Dermis blood vessel endothelial cell (primary cell): ENCODE data around the gene MAPK8. TPM values are rescaled to one million over a fixed set of nuclear protein-coding genes. Genes with fewer than 3 reads are reported as not detected.

ENCODE experiments used
- DNase-seq: peaks from one replicate; pipeline ENCODE4 v3.0.0; 2010
- total RNA-seq: library from RNA; depleted of rRNA; stranded (reverse); fragments of >200 nt; gene quantifications from 2 replicates; pipeline ENCODE4 v1.2.3, GENCODE V29; 2014

Gene MAPK8
- total RNA-seq, 1 donor from 2014 or later, result 81.3 TPM

DNA sequence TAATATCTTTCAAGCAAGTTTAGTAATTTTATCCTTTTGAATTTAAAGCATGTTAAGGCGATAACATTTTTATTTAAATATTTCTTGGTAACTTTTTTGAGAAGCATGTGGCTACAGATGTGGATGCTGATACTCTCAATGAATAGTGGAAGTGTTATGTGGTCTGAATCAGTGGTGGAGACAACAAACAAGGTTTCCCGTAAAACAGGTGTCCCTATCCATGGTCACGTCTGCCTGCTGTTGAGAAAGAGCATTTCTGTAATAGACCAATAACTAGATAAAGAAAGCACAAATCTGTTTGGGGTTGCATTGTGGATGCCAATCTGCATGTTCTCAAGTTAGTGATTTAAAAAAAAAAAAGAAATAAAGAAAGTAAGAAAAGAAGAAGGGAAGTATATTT is 13.9 kb upstream of the MAPK8 start:
- DNase-seq, result no peak

DNA sequence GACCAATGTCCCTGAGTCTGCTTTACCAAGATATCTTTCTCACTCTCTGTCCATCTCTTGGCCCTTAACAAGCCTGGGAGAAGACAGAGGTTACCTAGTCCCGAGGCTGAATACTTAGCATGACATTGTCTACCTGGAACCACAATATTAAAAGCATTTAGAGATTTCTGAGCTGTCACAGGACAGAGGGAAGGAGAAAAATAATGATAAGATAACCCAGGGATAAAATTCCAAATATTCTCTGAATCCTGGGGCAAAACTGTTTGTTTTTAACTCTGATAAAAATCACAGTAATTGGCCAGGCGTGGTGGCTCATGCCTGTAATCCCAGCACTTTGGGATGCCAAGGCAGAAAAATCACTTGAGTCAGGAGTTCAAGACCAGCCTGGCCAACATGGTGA is 12.0 kb upstream of the MAPK8 start:
- DNase-seq, result no peak

DNA sequence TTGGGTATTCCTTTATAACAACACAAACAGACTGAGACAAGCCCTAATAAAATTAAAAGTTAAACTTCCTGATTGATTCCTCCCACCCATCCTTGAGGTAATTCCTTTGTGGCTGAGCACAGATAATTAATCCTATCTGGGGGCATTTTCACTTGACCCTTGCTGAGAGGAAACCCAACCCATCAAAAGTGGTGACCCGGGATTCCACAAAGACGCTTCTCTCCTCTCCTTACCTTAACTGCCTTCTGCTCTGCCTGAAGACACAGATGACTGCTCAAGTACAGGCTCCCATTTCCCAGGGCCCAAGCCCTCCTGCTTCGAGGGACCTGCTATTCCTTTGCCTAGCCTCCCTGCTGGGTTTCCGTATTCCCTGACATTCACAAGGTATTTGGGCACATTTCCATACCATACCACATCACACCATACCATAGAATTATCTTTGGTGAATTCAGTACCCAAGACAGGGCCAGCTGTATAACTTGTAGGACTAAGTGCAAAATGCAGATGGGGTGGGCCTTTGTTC is 9.8 kb upstream of the MAPK8 start:
- no peak for DNase-seq

DNA sequence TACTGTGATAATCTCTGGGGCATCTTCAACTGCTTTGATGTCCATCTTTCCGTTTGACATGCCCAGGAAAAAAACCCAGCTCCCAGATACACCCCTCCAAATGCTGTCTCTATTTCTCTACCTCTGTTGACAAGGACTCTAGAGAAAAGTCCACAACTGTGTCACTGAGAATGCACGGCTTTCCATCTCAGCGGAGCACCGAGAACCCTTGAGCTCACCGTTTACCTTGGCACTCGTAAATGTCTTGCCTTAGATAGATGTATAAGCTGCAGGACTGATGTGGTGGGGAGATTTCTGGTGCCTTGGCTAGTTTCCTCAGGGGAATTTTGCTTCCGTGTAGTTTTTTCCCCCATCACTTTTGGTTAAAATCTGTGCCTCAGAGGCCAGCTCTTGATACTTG is 7.4 kb upstream of the MAPK8 start:
- DNase-seq, result no peak

DNA sequence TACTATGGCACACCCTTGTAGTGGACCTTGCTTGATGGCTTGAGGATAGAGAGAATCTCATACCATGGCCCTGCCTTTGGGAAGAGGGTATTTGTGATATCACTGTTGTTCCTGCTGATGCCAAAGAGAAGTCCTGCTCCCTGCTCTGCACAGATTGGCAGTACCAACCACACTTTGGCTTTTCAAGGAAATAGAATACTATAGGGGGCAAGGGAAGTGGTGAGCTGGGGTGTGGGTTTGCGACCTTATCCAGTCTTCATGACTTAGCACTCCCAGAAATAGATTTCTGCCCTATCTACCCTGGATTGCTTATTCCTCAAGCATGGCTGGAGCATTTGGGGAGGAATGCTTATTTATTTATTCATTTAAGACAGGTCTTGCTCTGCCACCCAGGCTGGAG is 6.8 kb upstream of the MAPK8 start:
- no peak for DNase-seq

DNA sequence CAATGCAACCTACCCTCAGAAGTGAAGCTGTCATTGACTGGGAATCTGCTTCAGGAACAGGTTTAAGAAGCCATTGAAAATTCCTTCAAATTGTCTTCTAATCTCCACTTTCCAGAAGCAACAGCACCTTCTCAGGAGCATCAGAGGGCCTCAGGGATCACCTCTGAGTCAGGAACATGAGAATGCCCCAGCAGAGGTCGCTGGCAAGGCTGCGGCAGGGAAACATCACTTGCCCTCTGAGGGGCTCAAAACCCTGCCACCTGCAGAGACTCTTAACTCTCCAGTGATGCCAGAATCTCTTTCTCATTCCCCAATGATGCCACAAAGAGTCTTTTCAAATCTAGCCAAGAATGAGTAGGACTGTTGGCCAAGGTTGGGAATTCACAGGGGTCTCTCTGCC is 5.9 kb upstream of the MAPK8 start:
- DNase-seq, result no peak

DNA sequence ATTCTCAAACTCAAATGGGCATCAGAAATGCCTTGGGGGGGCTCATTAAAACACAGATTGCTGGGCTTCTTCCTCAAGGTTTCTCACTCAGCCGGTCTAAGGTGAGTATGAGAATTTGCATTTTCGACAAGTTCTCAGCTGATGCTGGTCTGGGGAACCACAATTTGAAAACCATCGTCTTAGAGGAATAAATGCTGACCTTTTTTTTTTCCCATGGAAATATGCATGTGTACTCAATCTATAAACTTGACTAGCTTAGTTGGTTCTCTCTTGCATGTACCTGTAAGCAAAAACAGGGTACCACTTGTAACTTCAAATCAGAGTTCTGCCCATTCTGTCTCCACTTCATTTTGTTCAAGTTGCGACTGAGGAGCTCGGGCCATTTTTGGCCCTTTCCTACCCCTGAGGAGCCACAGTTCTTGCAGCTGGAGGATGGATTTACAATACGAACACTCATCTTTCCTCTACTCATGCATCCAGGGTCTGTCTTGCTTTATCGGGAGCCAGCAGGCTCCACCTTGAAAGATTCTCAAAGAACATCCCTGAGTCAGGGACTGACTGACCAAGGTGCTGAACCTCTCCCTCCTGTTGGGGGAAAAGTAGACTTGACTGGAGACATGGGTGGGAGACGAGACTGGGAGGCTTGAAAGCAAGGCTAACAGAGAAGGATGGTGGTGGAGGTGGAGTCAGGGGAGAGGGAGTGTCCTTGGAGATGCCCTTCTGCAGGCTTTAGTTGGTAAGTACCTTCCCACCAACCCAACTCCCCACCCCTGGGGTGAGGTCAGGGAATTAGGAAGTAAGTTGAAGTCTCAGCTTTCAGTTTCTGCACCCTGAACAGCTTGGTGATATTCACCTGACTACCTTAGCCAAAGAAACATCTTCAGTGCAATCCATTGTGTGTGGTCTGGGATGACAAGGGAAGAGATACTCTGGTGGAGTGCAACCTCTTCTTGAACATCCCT is 3.7 kb upstream of the MAPK8 start:
- DNase-seq, result no peak

DNA sequence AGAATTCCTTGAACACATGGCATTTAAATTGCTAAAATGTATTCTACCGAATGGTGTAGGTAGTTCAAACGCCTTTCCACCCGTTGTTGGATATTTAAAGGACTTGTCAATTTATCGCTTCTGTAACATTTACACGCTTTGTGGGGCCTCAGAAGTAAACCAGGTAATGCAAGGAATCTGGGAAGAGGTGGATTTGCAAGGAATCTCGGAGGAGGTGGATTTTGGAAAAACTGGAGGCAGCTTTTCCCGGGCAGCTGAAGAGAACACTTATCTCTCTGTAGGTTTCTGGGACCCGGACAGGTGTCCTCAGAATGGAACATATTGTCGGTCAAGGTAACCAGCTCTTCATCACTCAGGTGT is 592 bp upstream of the MAPK8 start:
- DNase-seq, result no peak

DNA sequence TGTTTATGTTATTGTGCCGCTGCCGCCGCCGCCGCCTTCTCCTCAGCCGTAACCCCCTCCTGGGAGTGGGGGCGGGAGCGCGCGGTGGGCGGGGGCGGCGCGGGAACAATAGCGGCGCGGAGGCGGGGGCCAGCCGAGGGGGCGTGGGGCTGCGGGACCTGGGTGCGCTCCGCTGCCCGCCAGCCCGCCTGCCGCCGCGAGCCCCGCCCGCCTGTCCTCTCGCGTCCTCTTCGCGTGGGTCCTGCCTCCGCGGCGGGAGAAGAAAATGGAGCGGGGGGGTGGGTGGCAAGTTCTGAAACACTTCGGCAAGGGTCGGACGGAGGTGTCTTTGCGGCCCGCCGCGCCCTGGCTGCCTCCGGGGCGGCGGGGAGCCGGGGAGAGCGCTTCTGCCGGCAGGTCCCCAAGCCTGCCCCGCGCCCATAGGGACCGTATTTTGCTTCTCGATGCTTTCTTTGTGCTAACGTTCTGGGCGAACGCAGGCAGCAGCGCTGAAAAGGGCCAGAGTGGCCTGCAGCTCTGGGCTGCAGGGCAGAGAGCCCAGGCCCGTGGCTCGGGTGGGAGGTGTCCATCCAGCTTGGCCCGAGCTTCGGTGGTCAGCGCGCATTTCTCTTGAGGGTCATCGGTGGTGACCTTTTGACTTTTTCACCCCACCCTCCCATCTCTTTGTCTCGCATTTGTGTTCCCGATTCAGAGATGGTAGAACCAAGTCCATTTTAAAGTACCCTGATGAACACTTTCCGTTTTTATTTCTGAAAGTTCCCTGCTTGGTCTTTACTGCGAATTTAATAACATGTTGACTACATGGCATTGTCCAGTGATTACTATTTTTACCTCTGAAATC is 613 bp downstream of the MAPK8 start:
- peak; percentile 74 for DNase-seq

DNA sequence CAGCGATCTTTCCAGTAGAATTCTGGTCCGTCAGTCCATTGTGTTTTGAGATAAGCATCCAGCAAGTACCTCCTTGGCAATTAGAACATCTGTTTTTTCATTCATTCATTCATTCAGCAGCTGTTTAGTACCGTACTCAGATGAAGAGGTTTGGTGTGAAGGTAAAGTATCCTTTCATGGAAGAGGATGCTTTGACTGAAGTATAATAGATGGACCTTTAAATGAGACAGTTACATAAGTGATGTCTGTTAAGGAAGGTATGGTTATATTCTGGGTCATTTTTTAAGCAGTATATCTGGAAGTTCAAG is 1.2 kb downstream of the MAPK8 start:
- peak; percentile 20 for DNase-seq

DNA sequence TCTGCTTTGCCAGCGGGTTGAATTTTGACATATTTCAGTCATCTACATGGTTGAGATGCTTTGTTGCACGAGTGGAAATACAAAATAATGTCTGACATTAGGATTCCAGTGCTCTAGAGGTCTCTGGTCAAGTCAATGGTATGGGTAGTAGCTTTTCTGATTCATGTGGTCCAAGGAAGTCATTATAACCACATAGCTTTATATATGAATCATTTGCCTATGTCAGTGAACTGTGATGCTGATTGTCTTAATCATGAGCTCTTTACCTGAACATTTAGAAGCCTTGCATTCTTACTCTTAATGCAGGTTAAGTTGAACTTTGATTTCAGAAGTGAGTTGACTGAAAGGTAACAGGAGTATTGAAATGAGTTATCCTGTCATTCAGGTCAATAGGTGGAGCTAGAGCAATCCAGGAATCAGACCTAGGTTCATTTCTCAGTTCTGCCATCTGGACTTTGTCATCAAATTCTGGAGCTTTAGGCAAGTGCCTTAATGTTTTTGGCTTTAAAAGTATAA is 3.3 kb downstream of the MAPK8 start:
- DNase-seq, result peak; percentile 46

DNA sequence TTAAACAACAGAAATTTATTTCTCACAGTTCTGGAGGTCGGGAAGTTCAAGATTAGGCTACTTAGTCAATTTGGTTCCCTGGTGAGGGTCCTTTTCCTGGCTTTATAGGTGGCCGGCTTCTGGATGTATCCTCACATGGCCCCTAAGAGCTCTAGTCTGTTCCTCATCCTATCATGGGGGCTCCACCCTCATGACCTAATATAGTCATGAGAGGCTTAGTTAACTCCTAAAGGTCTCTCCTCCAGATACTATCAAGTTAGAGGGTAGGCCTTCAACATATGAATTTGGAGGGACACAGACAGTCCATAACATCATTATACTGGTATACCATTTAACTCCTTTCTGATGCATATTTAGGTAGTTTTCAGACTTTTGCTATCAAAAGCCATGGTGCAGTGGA is 7.6 kb downstream of the MAPK8 start:
- DNase-seq, result no peak

DNA sequence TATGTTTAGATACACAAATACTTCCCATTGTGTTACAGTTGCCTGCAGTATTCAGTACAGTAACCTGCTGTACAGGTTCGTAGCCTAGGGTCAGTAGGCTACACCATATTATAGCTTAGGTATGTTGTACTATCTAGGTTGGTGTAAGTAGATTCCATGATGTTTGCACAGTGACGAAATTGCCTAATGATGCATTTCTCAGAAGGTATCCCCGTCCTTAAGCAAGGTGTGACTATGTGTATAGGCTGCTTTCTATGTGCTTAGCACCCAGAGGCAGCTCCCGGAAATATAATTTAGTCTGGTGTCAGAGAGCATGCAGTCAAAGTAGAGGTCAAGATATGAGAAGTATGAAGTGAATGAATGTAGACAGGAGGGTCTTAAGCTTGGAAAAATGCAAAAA is 9.8 kb downstream of the MAPK8 start:
- DNase-seq, result no peak

DNA sequence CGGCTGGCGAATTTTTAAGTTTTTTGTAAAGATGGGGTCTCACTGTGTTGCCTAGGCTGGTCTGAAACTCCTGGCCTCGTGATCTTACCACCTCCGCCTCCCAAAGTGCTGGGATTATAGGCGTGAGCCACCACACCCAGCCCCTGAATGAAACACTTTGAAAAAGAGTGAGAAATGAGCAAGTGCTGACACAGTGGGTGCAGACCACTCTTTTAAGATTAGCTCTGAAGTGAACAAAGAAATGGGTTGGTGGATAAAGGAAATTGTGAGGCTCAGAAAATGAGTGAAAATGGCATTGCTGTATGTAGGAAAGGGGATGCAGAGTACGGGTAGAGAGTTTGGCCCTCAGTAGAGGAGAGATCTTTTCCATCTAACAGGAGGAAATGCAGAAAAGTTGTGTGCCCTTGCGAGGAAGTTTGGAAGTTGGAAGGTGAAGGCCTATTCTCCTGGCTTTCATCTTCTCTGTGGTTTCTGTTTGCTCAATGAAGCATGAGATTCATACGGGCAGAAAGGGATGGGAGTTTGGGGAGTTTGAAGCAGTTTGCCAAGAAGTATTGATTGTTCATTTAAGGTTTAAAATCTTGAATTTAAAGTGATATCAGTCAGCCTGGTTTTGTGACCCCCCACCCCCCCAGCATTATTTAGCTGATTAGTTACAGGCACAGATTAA is 11.0 kb downstream of the MAPK8 start:
- DNase-seq, result no peak

DNA sequence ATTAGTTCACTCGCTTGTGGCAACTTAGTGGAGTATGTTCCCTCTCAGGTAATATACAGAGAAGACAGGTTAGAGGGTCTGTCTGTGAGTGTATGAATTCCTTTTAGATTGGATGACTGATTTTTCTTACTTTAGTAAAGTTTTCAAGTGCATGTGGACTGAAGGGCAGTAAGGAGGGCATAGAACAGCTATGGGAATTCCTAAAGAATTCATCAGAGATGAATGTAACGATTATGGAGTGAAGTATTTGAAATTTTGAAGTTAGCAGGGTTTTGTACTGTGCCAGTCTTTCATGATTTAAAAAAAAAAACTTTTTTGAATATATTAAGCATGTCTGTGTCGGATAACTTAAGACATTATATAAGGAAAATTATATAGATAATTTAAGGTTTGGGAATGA is 15.5 kb downstream of the MAPK8 start:
- DNase-seq, result no peak

DNA sequence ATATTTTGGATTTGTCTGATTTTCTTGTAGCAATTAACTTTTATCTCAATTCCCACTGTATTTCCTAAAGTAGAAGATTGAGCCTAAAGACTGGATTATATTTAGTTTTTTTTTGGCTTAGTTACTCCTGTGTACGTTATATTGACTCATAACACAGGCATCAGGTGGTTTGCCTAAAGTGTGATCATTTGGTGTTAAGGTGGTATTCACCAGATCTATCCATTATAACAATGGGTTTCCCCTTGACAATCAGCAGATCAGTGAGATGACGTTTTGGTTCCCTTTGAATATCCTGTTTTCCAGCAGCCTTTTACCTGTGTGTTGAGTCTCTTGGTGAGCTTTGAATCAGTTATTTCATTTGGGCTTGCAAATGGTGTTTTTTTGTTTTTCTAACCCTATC is 18.1 kb downstream of the MAPK8 start:
- peak; percentile 15 for DNase-seq

DNA sequence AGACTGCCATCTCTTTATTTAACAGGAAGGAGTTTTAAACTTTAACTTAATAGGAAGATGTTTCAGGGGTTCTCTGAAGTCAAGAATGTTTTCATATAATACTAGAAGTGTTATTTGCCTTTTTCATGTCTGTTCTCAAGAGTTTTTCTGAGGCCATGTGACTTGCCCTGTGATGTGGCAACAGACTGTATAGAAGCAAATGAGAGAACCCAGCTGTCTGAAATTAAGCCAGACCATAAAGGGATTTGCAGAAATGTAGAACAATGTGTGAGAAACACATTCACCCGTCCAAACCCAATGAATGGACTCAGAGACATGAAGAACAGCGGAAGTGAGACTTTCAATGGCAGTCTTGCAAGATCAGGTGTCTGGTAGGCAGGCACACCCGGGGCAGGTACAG is 23.8 kb downstream of the MAPK8 start:
- DNase-seq, result no peak

DNA sequence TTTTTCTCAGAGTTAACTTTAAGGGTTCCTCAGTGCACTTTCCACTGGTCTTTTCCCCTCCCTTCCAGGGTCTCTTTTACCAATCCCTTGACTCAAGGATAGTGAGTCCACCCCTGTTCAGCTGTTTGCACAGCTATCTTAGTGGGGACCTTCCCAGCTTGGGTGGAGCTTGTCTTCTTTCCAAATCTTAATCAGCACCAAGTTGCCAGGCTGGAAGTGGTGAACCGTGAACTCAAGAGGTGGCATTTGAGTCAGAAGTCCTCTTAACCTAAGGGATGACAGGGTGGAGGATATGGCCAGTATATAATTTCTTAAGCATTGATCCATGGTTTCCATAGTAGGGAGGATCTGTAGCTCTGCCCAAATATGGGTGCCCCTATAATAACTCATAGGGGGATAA is 25.0 kb downstream of the MAPK8 start:
- DNase-seq, result no peak

DNA sequence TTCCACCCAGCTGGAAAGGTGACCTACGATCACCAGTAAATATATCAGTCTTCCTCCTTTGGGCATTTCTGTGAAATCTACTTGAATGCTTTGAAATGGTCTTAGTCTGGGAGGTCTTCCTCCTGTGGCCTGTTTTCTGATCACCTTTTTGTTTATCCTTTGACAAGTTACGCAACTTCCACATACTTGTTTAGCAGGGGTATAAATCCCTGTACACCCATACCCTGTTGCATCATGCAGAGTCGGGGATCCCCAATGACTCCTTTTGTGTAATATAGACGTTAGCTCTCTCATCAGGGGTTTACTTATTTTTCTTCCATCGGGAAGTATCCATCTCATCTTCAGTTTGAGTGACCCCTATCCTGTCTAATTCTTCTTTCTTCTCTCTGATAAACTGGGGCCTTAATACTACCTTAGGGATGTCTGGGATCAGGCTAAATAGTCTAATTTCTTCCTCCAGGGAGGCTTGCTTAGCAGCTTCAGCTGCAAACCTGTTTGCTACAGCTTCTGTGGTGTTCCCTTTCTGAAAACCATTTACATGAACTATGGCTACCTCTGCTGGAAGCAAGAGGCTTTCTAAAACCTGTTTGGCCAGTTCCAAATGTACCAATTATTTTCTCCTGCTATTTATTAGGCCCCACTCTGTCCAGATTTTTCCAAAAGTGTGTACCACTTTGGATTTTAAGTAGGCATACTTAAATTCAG is 25.8 kb downstream of the MAPK8 start:
- DNase-seq, result no peak

DNA sequence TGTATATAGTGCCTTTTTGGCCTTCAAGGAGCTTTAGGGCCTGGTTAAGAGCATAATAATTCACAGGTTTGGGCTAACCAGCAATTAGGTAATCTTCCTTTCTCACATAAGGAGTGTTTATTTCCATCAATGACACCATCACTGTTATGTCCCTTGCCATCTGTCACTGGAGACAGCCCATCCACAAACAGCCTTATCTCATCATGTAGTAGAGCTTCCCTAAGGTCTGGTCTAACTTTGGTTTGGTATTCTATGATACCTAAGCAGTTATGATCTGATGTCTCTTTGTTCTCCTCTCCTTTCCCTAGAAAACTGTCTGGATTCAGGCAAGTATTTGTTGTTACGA is 26.4 kb downstream of the MAPK8 start:
- DNase-seq, result no peak

DNA sequence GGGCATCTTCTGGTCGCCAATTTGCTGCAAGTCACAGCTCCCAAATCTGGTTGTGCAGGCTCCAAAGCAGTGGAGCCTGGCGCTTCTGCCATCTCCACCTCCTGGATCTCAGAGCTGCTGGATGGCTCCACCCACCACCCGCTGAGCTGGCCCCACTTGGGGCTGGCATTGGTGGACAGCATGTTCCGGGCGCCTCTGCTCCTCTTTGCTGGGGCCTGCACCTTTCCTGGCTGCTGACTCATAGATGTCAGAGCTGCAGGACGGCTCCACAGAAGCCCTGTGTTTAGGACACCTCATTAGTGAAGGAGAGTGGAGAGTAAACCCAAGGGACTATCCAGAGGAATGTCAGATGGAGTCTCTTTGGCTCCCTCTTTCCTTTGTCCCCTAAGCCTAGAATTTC is 27.4 kb downstream of the MAPK8 start:
- no peak for DNase-seq

DNA sequence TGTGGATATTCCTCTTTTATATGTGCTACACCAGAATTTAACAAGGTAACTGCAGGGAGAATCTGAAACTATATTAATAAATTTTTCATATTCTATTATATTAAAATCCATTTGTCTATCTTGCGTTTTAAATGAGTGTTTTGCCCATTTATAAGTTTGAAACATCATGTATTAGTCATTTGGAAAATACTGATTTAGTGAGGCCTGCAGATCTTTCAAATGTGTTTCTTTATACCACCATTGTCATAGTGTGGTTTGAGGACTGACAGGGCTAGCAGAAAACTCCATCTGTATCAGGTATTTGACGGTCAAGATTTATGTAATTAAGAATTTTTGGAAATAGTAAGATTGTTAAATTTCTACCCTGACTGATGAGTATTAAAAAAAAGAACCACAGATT is 29.3 kb downstream of the MAPK8 start:
- DNase-seq, result no peak
